GM23338 (cell line): ENCODE measurements around the gene SDHAF3.

Experiments used
- CTCF ChIP-seq, 2 experiments: fragments of 200-600 bp in 1 of 2; sonication (generic) in 1 of 2; conservative IDR thresholded peaks; 2 replicates each; pipeline versions ENCODE4 v1.5.1 to v1.6.1; 2016 to 2017; ENCODE audit warnings: antibody characterized with exemption in 2 of 2, low read depth in 2 of 2, mild to moderate bottlenecking in 2 of 2, moderate library complexity in 1 of 2
- ETS1 ChIP-seq: IDR thresholded peaks from 2 replicates; pipeline ENCODE4 v1.6.1; 2016; ENCODE audit warnings: antibody characterized with exemption
- EZH2 ChIP-seq: fragments of 200-600 bp; sonication (generic); IDR thresholded peaks from one replicate; pipeline ENCODE4 v1.8.0; 2017; ENCODE audit warnings: antibody characterized with exemption, mild to moderate bottlenecking, low read depth; ENCODE audit not compliant: unreplicated experiment
- EZH2phosphoT487 ChIP-seq: fragments of 200-600 bp; sonication (generic); IDR thresholded peaks from one replicate; pipeline ENCODE4 v1.8.1; 2018; ENCODE audit warnings: antibody characterized with exemption; ENCODE audit not compliant: unreplicated experiment
- JUNB ChIP-seq: IDR thresholded peaks from one replicate; pipeline ENCODE4 v1.6.1; 2016; ENCODE audit warnings: antibody characterized with exemption; ENCODE audit not compliant: unreplicated experiment
- NANOG ChIP-seq: IDR thresholded peaks from 2 replicates; pipeline ENCODE4 v1.6.1; 2016; ENCODE audit warnings: antibody characterized with exemption, borderline replicate concordance
- POLR2AphosphoS5 ChIP-seq: IDR thresholded peaks from 2 replicates; pipeline ENCODE4 v1.6.1; 2016; ENCODE audit warnings: antibody characterized with exemption, low read depth
- STAT1 ChIP-seq: IDR thresholded peaks from one replicate; pipeline ENCODE4 v1.6.1; 2016; ENCODE audit warnings: antibody characterized with exemption; ENCODE audit not compliant: unreplicated experiment
- ZNF331 ChIP-seq: fragments of 250-450 bp; sonication (Bioruptor Pico); IDR thresholded peaks from 2 replicates; pipeline ENCODE4 v1.5.0; 2020; ENCODE audit warnings: low read depth, mild to moderate bottlenecking, moderate library complexity
- TF ChIP-seq, protein P1 (sequence below): fragments of 250-450 bp; sonication (Bioruptor Pico); IDR thresholded peaks from 2 replicates; pipeline ENCODE4 v1.5.0; 2020; ENCODE audit warnings: mild to moderate bottlenecking, moderate library complexity
- TF ChIP-seq, protein P2 (sequence below): IDR thresholded peaks from one replicate; pipeline ENCODE4 v1.6.1; 2018; ENCODE audit warnings: antibody characterized with exemption; ENCODE audit not compliant: unreplicated experiment

- TF ChIP-seq POLR2AphosphoS5 (no peak), ETS1 (no peak), CTCF (conservative IDR thresholded peaks at IDR 0.05; ENCODE audit: low read depth in 2 of 2) (no peak), EZH2phosphoT487 (no peak), EZH2 (no peak), ZNF331 (no peak), NANOG (no peak), JUNB (no peak), STAT1 (no peak)
- TF ChIP-seq, protein P1, sequence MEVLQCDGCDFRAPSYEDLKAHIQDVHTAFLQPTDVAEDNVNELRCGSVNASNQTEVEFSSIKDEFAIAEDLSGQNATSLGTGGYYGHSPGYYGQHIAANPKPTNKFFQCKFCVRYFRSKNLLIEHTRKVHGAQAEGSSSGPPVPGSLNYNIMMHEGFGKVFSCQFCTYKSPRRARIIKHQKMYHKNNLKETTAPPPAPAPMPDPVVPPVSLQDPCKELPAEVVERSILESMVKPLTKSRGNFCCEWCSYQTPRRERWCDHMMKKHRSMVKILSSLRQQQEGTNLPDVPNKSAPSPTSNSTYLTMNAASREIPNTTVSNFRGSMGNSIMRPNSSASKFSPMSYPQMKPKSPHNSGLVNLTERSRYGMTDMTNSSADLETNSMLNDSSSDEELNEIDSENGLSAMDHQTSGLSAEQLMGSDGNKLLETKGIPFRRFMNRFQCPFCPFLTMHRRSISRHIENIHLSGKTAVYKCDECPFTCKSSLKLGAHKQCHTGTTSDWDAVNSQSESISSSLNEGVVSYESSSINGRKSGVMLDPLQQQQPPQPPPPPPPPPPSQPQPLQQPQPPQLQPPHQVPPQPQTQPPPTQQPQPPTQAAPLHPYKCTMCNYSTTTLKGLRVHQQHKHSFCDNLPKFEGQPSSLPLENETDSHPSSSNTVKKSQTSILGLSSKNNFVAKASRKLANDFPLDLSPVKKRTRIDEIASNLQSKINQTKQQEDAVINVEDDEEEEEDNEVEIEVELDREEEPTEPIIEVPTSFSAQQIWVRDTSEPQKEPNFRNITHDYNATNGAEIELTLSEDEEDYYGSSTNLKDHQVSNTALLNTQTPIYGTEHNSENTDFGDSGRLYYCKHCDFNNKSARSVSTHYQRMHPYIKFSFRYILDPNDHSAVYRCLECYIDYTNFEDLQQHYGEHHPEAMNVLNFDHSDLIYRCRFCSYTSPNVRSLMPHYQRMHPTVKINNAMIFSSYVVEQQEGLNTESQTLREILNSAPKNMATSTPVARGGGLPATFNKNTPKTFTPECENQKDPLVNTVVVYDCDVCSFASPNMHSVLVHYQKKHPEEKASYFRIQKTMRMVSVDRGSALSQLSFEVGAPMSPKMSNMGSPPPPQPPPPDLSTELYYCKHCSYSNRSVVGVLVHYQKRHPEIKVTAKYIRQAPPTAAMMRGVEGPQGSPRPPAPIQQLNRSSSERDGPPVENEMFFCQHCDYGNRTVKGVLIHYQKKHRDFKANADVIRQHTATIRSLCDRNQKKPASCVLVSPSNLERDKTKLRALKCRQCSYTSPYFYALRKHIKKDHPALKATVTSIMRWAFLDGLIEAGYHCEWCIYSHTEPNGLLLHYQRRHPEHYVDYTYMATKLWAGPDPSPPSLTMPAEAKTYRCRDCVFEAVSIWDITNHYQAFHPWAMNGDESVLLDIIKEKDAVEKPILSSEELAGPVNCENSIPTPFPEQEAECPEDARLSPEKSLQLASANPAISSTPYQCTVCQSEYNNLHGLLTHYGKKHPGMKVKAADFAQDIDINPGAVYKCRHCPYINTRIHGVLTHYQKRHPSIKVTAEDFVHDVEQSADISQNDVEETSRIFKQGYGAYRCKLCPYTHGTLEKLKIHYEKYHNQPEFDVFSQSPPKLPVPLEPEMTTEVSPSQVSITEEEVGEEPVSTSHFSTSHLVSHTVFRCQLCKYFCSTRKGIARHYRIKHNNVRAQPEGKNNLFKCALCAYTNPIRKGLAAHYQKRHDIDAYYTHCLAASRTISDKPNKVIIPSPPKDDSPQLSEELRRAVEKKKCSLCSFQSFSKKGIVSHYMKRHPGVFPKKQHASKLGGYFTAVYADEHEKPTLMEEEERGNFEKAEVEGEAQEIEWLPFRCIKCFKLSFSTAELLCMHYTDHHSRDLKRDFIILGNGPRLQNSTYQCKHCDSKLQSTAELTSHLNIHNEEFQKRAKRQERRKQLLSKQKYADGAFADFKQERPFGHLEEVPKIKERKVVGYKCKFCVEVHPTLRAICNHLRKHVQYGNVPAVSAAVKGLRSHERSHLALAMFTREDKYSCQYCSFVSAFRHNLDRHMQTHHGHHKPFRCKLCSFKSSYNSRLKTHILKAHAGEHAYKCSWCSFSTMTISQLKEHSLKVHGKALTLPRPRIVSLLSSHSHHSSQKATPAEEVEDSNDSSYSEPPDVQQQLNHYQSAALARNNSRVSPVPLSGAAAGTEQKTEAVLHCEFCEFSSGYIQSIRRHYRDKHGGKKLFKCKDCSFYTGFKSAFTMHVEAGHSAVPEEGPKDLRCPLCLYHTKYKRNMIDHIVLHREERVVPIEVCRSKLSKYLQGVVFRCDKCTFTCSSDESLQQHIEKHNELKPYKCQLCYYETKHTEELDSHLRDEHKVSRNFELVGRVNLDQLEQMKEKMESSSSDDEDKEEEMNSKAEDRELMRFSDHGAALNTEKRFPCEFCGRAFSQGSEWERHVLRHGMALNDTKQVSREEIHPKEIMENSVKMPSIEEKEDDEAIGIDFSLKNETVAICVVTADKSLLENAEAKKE (CRISPR knock-in tag): no peak
- TF ChIP-seq, protein P2, sequence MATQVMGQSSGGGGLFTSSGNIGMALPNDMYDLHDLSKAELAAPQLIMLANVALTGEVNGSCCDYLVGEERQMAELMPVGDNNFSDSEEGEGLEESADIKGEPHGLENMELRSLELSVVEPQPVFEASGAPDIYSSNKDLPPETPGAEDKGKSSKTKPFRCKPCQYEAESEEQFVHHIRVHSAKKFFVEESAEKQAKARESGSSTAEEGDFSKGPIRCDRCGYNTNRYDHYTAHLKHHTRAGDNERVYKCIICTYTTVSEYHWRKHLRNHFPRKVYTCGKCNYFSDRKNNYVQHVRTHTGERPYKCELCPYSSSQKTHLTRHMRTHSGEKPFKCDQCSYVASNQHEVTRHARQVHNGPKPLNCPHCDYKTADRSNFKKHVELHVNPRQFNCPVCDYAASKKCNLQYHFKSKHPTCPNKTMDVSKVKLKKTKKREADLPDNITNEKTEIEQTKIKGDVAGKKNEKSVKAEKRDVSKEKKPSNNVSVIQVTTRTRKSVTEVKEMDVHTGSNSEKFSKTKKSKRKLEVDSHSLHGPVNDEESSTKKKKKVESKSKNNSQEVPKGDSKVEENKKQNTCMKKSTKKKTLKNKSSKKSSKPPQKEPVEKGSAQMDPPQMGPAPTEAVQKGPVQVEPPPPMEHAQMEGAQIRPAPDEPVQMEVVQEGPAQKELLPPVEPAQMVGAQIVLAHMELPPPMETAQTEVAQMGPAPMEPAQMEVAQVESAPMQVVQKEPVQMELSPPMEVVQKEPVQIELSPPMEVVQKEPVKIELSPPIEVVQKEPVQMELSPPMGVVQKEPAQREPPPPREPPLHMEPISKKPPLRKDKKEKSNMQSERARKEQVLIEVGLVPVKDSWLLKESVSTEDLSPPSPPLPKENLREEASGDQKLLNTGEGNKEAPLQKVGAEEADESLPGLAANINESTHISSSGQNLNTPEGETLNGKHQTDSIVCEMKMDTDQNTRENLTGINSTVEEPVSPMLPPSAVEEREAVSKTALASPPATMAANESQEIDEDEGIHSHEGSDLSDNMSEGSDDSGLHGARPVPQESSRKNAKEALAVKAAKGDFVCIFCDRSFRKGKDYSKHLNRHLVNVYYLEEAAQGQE: no peak
Measured at GRCh38 chr7:97200018-97200417, 82.5 kb downstream of the SDHAF3 start.
